ENCODE data around the gene PPP6R2.
"Not testable (repeated sequence)": the region's sequence is repeated elsewhere in the genome, so short reads cannot be mapped to it uniquely, and the experiment has no call there.

PPP6R2 gene

DNA sequence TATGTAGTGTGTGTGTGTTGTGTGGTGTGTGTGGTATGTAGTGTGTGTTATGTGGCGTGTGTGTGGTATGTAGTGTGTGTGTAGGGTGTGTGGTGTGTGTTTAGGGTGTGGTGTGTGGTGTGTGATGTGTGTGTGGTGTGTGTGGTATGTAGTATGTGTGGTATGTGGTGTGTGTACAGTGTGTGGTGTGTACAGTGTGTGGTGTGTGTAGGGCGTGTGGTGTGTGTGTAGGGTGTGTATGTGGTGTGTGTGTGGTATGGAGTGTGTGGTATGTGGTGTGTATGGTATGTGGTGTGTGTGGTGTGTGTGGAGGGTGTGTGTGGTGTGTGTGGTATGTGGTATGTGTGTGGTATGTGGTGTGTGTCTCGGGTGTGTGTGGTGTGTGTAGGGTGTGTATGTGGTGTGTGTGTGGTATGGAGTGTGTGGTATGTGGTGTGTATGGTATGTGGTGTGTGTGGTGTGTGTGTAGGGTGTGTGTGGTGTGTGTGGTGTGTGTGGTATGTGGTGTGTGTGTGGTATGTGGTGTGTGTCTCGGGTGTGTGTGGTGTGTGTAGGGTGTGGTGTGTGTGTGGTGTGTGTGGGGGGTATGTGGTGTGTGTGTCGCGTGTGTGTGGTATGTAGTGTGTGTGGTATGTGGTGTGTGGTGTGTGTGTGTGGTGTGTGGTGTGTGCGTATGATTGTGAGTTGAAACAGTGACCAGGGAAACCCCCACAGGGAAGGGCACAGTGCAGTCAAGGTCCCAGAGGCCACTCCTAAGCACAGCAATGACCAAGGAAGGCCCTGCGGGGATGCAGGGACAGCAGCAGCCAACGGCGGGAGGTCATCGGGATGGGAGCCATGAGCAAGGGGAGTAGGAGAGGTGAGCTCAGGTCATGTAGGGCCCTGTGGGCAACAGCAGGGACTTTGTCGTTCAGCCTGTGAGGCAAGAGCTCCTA lies 2.9 kb upstream of the PPP6R2 start:
- DNase-seq (ENCODE audit: low read depth in 1 of 2, low spot score in 1 of 2), result no peak

DNA sequence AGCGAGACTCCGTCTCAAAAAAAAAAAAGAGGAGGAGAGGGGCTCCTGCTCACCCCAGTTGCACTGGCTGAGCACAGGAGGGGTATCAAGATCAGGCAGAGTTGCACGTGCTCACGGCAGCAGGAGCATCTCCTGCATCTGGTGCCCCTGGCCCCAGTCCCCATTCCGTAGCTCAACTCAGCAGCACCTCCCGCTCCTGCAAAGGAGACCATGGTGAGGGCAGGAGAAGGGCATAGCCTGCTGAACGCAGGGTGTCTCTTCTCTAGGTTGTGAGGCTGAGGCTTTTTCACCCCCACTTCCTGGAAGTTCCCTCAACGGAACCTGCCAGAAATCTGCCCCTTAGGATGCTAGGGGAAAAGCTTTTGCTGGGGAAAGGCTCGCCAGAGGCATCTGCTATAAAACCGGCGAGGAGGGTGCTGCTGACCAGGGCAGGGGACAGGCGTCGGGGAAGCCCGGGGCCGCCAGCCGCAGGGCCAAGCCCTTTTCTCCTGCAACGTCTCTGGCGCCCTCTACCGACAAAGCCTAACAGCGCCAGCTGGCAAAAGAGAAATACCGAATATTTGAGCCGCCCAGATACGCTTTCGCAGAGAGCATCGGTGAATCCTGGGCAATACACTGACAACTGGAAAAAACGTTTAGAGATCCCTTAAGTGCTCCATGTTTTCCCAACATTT lies 1.0 kb upstream of the PPP6R2 start:
- DNase-seq (ENCODE audit: low read depth in 1 of 2, low spot score in 1 of 2), result peak; percentile 73 to 79

DNA sequence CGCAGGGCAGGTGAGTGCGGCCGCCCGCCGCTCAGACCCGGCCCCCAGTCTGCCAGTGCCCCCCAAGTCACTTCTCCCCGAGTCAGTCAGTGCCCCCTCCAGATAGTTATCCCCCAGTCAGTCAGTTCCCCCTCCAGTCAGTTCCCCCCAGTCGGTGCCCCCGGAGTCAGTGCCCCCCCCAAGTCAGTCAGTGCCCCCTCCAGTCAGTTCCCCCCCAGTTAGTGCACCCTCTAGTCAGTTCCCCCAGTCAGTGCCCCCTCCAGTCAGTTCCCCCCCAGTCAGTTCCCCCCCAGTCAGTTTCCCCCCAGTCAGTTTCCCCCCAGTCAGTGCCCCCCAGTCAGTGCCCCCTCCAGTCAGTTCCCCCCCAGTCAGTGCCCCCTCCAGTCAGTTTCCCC lies 411 bp downstream of the PPP6R2 start:
- DNase-seq (ENCODE audit: low read depth in 1 of 2, low spot score in 1 of 2), result no peak

DNA sequence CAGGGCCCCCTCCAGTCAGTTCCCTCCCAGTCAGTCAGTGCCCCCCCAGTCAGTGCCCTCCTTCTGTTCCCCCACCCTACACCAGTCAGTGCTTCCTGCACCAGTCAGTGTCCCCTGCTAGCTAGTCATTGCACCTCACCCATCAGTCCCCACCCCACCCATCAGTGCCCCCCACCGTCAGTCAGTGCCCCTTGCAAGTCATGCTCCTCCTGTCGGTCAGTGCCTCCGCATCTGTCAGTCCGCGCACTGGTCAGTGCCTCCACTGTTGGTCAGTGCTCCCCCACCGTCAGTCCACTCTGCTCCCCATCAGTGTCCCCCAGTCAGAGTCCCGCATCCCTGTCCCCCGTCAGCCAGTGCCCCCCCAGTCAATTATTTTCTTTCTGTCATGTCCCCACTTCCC lies 3.3 kb downstream of the PPP6R2 start:
- no peak for DNase-seq (ENCODE audit: low read depth in 1 of 2, low spot score in 1 of 2)

DNA sequence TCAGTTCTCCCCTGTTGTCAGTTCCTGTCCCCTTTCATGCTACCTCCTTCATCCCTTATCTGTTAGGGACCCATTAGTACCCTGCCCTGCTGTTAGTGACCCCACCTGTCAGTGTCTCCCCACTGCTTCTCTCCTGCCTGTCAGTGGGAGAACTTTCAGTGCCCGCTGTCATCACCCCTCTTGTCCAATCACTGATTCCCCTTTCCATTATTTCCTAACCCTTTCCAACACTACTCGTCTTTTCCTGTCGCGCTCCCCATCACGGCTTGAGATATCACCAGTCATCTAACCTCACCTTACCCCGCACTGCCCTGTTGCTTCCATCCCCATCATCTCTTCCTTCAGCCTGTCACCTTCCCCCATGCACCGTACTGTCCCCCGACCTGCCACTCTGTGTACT lies 4.0 kb downstream of the PPP6R2 start:
- no peak for DNase-seq (ENCODE audit: low read depth in 1 of 2, low spot score in 1 of 2)

DNA sequence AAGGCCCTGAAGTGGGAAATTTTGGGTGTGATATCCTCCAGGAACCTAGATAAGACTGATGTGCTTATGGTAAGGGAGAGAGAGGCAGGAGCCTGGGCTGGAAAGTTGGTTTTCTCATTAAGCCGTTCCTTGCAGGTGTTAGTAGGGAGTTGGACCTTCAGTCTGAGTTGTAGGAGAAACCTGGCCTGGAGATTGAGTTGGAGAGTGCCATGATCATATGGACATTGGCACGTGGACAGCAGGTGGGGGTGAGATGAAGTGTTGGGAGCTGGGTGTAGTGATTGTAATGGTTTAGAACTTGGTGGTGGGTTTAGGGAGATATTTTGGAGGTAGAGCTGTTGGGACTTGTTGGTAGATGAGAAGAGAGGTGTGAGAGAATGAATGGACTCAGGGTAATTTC lies 4.9 kb downstream of the PPP6R2 start:
- no peak for DNase-seq (ENCODE audit: low read depth in 1 of 2, low spot score in 1 of 2)

DNA sequence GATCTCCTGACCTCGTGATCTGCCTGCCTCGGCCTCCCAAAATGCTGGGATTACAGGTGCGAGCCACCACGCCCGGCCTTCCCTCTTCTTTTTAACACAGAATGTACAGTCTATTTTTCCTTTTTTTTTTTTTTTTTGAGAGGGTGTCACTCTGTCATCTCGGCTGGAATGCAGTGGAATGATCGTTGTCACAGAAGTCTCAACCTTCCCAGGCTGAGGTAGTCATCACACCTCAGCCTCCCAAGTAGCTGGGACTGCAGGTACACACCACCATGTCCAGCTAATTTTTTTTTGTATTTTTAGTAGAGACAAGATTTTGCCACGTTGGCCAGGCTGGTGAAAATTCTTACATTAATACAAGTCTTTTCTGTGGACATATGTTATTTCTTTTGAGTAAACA lies 13.1 kb downstream of the PPP6R2 start:
- no peak for DNase-seq (ENCODE audit: low read depth in 1 of 2, low spot score in 1 of 2)

DNA sequence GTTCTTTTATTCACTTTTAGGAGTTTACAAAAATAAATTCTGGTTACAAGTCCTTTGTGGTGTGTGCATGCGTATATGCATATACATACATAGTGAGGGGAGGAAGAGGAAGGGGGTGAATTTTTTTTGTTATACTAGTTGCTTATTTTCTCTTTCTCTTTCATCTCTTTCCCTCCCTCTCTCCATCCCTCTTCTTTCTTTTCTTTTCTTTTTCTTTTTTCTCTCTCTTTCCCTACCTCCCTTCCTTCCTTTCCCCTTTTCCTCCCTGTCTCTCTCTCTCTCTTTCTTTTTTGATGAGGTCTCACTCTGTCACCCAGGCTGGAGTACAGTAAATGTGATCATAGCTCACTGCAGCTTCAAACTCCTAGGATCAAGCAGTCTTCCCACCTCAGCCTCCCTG lies 14.1 kb downstream of the PPP6R2 start:
- no peak for DNase-seq (ENCODE audit: low read depth in 1 of 2, low spot score in 1 of 2)

DNA sequence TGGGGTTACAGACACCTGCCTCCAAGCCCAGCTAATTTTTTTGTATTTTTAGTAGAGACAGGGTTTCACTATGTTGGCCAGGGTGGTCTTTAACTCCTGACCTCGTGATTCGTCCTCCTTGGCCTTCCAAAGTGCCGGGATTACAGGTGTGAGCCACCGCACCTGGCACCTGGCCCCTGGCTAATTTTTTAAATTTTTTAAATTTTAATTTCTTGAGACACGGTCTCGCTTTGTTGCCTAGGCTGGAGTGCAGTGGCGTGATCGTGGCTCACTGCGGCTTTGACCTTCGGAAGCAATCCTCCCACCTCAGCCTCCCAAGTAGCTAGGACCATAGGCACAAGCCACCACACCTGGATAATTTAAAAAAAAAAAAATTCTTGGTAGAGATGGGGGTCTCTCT lies 14.6 kb downstream of the PPP6R2 start:
- no peak for DNase-seq (ENCODE audit: low read depth in 1 of 2, low spot score in 1 of 2)

DNA sequence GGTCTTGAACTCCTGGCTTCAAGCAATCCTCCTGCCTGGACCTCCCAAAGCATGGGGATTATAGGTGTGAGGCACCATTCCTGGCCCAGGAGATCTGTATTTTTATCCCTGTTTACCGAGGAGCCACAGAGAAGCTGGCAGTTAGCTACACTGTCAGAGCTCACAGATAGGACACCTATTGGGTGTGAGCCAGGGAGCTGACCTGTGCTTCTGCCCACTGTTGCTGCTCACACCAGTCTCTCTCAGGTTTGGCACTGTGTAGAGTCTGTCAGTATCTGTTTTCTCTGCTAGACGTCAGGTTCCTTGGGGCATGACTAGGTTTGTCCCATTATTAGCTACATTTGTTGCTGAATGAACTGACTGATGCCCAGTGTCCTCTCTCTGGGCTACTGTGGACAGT lies 17.5 kb downstream of the PPP6R2 start:
- DNase-seq (ENCODE audit: low read depth in 1 of 2, low spot score in 1 of 2), result no peak

DNA sequence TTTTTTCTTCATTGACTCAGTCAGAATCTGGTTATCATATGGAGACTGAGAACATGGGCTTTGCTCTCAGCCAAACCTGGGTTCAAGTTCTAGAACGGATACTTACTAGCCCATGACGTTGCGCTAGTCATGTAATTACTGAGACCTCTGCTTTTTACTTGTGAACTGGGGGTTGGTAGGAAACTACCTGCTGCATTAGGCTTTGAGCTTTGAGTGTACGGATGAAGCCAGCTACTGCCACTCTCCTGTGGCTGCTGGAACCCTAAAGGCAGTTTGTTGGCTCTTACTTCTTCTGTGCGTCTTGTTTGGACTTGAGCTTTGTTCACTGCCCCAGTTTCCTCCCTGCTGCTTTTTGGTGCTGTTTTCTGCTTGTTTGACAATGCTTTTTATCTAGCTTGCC lies 18.1 kb downstream of the PPP6R2 start:
- DNase-seq (ENCODE audit: low read depth in 1 of 2, low spot score in 1 of 2), result no peak

DNA sequence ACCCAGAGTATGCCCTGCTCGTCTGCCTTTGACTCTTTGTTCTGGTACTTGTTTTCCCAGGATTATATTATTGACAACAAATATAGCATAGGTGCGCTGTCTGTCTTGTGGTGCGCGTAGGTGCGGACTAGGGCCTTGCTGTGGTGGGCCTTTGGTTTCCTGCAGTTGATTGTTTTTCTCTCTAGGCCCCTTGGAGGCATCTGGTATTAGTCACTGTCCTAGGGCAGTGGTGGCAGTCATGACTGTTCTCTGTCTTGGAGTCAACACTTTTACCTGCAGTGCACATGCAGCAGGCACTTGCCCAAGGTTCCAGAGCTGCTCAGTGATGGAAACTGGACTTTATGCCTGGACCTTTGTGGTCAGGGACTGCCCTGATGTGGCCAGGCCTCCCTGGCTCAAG lies 18.6 kb downstream of the PPP6R2 start:
- no peak for DNase-seq (ENCODE audit: low read depth in 1 of 2, low spot score in 1 of 2)

DNA sequence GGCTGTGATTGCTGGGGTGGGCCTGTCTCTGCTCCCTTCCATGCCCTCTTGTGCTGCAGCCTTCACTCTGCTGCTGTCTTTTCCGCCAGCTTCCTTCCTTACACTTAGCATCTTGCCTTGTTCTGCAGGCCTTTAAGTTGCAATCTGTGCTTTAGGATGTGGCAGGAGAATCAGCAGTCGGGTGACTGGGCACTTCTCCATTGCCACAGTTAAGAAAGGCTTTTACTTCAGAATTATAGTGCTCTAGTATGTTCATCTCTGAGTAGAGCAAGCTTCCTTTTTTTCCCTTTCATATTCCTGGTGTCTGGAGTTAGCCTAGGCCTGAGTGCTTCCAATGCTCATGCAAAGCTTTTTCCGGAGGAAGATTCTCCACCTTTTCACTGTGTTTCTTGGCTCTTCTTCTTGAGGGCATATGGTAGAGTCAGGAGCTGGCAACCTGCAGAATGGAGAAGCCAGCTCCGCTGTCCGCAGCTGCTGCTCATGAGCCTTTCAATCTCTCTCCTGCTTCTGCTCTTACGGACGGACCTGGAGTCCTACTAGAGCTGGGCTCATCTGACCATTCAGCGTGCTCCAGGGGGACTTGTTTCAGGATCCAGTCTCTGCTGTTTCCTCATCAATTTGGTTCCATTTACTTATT lies 20.2 kb downstream of the PPP6R2 start:
- no peak for DNase-seq (ENCODE audit: low read depth in 1 of 2, low spot score in 1 of 2)

DNA sequence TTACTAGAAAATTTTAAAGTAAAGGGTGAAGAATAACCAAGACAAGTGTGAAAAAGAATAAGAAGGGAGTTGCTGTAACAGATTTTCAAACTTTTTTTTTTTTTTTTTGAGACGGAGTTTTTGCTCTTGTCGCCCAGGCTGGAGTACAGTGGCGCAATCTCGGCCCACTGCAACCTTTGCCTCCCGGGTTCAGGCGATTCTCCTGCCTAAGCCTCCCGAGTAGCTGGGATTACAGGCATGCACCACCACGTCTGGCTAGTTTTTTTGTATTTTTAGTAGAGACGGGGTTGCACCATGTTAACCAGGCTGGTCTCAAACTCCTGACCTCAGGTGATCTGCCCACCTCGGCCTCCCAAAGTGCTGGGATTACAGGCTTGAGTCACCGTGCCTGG lies 20.7 kb downstream of the PPP6R2 start:
- not testable (repeated sequence) for DNase-seq (ENCODE audit: low read depth in 1 of 2, low spot score in 1 of 2)

DNA sequence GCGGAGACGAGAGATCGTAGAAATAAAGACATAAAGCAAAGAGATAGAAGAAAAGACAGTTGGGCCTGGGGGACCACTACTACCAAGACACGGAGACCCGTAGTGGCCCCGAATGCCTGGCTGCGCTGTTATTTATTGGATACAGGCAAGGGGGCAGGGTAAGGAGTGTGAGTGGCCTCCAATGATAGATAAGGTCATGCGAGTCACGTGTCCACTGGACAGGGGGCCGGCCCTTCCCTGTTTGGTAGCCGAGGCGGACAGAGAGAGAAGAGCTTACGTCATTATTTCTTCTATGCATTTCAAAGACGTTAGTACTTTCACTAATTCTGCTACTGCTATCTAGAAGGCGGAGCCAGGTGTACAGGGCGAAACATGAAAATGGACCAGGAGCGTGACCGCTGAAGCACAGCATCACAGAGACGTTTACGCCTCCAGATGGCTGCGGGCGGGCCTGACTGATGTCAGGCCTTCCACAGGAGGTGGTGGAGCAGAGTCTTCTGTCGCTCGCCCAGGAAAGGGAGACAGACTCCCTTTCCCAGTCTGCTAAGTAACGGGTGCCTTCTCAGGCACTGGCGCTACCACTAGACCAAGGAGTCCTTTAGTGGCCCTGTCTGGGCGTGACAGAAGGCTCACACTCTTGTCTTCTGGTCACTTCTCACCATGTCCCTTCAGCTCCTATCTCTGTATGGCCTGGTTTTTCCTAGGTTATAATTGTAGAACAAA lies 24.8 kb downstream of the PPP6R2 start:
- DNase-seq (ENCODE audit: low read depth in 1 of 2, low spot score in 1 of 2), result no peak

DNA sequence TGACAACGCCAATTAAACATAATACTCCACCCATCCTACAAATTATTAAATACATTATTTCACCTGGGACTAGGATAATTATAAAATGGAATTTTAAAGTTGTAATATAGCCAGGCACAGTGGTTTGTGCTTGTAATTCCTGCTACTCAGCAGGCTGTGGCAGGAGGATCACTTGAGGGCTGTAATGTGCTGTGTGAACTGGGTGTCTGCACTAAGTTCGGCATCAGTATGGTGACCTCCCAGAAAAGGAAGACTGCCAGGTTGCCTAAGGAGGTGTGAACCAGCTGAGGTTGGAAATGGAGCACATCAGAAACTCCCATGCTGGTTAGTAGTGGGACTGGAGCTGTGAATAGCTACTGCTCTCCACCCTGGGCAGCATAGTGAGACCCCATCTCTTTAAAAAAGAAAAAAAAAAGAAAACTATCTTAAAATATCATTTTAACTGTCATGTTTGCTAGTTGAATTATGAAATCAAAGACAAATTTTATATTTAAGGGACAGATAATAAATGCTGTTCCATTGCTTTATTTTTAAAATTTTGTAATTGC lies 28.0 kb downstream of the PPP6R2 start:
- DNase-seq (ENCODE audit: low read depth in 1 of 2, low spot score in 1 of 2), result no peak

DNA sequence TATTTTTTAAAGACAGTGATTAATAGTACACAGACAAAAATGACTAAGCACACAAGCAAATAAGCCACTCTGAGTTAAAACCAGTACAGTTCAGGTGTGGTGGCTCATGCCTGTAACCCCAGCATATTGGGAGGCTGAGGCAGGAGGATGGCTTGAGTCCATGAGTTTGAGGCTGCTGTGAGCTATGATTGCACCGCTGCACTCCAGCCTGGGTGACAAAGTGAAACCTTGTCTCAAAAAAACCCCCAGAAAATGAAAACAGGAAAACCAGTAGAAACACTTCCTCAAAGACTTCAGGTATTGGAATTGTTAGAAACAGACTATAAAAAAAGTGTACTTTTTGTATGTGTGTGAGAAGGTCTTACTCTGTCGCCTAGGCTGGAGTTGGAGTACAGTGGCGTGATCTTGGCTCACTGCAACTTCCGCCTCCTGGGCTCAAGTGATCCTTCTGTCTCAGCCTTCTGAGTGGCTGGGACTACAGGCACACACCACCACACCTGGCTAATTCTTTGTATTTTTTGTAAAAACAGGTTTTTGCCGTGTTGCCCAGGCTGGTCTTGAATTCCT lies 33.0 kb downstream of the PPP6R2 start:
- DNase-seq (ENCODE audit: low read depth in 1 of 2, low spot score in 1 of 2), result no peak

DNA sequence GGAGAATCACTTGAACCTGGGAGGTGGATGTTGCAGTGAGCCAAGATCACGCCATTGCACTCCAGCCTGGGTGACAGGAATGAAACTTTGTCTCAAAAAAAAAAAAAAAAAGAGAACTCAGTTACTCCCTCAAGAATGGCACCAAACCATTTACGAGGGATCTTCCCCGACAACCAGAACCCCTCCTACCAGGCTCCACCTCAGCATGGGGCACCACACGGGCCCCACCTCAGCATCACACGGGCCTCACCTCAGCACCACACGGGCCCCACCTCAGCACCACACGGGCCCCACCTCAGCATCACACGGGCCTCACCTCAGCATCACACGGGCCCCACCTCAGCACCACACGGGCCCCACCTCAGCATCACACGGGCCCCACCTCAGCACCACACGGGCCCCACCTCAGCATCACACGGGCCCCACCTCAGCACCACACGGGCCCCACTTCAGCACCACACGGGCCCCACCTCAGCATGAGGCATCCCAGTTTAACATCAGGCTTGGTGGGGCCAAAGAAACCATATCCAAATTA lies 38.0 kb downstream of the PPP6R2 start:
- not testable (repeated sequence) for DNase-seq (ENCODE audit: low read depth in 1 of 2, low spot score in 1 of 2)

DNA sequence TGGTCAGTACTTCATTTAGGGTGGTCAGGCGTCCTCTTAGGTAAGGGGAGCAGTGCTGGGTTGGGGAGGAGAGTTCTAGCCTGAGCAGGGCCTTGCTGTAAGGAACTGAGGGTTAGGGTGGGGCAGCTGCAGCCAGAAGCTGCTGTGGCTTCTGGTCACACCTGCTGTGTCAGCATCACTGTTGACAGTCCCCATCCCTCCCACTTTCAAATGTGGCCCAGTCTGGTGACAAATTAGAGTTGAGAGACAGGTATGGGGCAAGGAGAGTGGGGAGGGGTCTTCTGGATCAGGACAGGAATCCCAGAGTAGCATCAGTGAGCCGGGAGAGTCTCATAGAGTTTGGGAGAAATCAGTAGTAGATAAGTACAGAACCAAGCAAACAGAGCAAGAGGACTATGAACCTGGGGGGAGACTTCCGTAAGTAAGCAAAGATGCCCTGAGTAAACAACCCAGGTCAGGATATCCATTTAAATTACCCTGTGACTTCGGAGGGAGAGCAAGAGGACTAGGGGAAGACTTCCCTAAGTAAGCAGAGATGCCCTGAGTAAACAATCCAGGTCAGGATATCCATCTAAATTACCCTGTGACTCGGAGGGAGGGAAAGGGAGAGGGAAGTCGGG lies 53.7 kb downstream of the PPP6R2 start:
- DNase-seq (ENCODE audit: low read depth in 1 of 2, low spot score in 1 of 2), result no peak
